ENCODE results near the gene ATP6V0B.
A peak's percentile ranks its signal among the peaks of the same experiment; 100 is the strongest.

ATP6V0B gene

DNA sequence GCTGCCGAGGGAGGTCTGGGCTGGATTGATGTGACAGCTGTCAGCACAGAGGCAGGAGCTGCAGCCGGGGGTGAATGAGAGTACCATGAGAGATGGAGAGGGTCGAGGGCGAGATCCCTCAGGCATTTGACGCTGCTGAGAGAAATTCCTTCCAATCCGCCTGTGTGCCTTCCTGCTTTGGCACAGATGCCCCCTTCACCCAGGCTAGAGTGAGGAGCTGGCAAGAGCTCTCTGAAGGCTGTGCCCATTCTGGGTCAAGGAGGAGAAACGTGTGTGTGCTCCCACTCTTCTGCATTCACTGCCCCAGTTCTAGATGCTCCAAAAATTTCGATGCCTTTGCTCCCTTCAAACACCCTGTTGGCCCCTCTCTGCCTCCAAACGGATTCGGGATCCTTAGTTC is 36.4 kb upstream of the ATP6V0B start:
- no peak for DNase-seq (ENCODE audit: extremely low read depth, low read depth)
- TF ChIP-seq, protein P1, sequence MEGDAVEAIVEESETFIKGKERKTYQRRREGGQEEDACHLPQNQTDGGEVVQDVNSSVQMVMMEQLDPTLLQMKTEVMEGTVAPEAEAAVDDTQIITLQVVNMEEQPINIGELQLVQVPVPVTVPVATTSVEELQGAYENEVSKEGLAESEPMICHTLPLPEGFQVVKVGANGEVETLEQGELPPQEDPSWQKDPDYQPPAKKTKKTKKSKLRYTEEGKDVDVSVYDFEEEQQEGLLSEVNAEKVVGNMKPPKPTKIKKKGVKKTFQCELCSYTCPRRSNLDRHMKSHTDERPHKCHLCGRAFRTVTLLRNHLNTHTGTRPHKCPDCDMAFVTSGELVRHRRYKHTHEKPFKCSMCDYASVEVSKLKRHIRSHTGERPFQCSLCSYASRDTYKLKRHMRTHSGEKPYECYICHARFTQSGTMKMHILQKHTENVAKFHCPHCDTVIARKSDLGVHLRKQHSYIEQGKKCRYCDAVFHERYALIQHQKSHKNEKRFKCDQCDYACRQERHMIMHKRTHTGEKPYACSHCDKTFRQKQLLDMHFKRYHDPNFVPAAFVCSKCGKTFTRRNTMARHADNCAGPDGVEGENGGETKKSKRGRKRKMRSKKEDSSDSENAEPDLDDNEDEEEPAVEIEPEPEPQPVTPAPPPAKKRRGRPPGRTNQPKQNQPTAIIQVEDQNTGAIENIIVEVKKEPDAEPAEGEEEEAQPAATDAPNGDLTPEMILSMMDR (IDR thresholded peaks at IDR 0.05; ENCODE audit: low read depth, low read length): no peak

DNA sequence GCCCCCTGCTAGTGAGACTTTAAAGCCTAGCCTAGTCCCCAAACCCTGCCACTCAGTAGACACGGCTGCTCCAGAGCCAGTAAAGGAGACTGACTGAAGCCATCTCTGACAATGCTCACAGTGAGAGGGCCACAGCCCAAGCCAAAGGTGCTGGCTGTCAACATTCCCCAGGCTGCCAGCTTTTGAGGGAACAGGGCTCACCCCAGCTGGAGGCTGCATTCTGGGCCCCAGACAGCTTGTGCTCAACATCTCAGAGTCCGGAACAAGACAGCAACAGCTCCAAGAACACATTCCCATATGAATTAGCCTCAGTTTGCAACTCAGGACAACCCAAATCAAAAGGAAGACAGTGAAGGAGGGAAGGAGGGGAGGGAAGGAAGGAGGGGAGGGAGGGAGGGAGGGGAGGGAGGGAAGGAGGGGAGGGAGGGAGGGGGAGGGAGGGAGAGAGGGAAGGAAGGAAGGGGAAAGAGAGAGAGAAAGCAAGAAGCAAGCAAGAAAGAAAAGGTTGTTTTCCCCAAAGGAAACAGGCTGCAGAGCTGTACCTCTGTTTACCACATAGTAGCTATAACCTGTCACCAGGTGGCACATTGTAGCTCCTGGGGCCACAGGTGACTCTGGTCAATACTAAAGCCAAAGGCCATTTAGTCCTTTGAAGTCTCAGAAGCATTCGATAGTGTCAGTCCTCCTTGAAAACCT is 35.7 kb upstream of the ATP6V0B start:
- no peak for DNase-seq (ENCODE audit: extremely low read depth, low read depth)
- TF ChIP-seq, protein P1 (IDR thresholded peaks at IDR 0.05; ENCODE audit: low read depth, low read length): no peak

DNA sequence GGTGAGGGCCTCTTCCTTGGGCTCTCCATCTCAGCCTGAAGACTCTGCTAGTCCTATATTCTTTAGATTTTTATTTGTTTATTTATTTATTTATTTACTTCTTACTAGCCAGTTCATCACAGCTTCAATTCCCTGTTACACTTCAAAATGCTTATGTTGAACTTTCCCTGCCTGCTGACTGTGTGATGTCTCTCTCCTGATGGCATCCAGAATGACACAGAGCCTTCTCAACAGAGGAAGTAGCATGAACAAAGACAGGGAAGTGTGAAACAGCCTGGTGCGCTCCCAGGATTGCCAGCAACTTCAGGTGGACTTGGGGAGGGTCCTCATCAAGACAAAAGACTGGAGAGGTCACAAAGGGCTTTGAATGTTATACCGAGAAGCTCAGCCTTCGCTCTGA is 32.3 kb upstream of the ATP6V0B start:
- TF ChIP-seq, protein P1 (IDR thresholded peaks at IDR 0.05; ENCODE audit: low read depth, low read length): no peak
- DNase-seq (ENCODE audit: extremely low read depth, low read depth): no peak

DNA sequence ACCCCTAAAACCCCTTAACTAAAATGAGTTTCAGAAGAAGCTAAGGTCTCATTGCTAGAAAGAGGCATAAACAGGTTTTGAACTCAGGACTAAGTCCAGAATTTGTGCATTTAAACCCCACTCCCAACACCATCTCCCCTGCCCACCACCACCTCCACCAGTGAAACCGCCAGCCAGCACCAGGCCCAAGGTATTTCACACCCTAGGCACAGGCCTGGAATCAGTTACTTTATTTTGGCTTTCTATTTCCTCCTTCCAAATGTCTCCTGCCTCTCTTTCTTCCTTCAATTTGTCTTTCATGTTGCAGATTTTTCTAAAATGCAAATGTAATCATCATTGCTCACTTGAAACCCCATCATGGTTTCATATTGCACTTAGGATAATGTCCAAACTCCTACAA is 29.9 kb upstream of the ATP6V0B start:
- no peak for DNase-seq (ENCODE audit: extremely low read depth, low read depth)
- TF ChIP-seq, protein P1 (IDR thresholded peaks at IDR 0.05; ENCODE audit: low read depth, low read length): no peak

DNA sequence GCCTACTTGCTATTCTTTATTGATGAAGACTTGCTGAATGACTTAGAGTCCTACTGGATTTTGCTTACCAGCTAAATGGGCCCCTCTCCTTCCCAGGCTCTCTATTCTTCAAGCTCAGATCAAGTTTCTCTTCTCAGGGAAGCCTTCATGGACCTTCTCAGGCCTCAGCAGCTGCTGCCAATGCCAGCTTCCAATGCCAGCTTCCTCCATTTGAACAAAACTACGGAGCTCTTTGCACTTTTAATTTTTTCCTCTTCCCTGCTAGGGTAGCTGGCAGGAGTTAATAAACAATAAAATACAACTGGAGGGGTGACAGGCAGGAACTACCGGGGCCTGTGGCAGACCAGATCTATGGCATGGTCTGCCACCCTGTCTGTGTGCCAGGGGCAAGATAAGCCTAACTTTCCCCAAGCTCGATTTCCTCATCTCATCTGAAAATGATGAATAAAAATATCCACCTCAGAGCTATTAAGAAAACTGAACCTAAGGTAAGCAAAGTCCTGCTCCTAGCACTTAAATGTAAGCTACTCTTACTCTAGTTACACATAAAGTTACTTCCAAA is 29.0 kb upstream of the ATP6V0B start:
- DNase-seq (ENCODE audit: extremely low read depth, low read depth): no peak
- TF ChIP-seq, protein P1 (IDR thresholded peaks at IDR 0.05; ENCODE audit: low read depth, low read length): no peak

DNA sequence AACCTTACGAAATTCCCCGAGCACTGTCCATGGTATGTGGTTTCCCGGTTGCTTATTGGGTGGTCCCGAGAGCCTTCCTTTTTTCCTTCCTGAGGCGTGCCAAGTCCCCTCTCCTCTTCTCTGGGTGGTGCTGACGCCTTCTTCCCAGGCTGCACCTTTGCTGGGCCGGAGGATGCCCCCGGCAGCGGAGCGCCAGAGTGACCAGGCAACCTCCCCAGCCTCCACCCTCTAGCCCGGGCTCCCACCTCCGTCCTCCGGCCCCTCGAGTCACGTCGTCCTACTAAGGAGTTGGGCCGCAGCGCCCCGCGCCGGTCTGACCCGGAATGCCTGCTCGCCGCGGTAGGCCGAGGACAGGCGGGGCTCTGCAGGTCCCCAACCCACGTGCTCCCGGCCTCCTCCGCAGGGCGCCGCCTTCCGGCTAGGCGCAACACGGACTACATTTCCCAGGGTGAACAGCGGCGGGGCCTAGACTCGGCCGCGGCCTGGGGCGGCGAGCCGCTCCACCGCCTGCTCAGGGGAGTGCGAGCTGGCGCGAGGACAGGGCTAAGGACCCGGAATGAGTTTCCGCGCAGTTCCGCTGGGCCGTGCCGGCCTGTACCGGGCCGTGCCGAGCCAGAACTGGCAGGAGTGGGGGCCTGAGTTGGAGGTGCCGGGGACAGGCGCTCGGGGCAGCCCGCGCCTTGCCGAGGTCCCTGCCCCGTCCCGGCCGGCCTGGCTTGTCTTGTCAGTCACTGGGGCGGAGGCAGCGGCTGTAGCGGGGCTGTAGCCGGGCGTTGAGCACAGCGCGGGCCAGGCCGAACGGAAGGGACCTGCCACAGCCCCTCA is 28.3 kb upstream of the ATP6V0B start, which contains the start of gene IPO13:
IPO13 (plus strand) TSS at position 715 of the 825 bp plus-strand sequence. CDS start 651 bp downstream, outside the sequence.
- TF ChIP-seq, protein P1 (IDR thresholded peaks at IDR 0.05; ENCODE audit: low read depth, low read length): peak; percentile 53
- peak; percentile 84 for DNase-seq (ENCODE audit: extremely low read depth, low read depth)

All from AG09319 (cell line).